ENCODE data around the gene SLC25A33.

Gene SLC25A33

GRCh38 chr1:9529190-9529589 lies 10.1 kb upstream of the SLC25A33 start:
- Histone ChIP-seq H3K4me1 (ENCODE audit: insufficient read depth, low read length) (no peaks in the 10 kb centered on the region), H3K36me3 (ENCODE audit: insufficient read depth, low read length) (no peaks in the 10 kb centered on the region), H3K9me3 (ENCODE audit: control insufficient read depth, insufficient read depth, low read length) (no peaks in the 10 kb centered on the region), H3K9ac (ENCODE audit: low read depth, low read length) (no peak overlapping the region)

- H3K9me3 ChIP-seq (ENCODE audit: control insufficient read depth, insufficient read depth, low read length): no peaks in the 10 kb centered on the region
- H3K4me1 ChIP-seq (ENCODE audit: insufficient read depth, low read length): no peaks in the 10 kb centered on the region
- no peaks in the 10 kb centered on the region for H3K36me3 ChIP-seq (ENCODE audit: insufficient read depth, low read length)
- no peak overlapping the region for H3K9ac ChIP-seq (ENCODE audit: low read depth, low read length)
Measured at GRCh38 chr1:9530320-9530719, 8.9 kb upstream of the SLC25A33 start.

DNA sequence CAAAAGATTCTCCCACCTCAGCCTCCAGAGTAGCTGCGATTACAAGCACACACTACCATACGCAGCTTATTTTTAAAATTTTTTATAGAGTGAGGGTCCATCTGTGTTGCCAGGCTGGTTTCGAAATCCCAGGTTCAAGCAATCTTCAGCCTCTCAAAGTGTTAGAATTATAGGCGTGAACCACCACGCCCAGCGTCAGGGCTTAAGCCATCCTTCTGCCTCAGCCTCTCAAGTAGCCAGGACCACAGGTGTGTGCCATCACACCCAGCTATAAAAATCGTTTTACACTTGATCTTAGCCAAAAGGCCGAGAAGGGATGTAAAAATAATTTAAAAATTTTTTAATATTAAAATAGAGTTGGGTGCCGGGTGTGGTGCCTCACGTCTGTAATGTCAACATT lies 4.3 kb upstream of the SLC25A33 start:
- Histone ChIP-seq H3K9ac (ENCODE audit: low read depth, low read length) (no peak overlapping the region), H3K36me3 (ENCODE audit: insufficient read depth, low read length) (no peaks in the 10 kb centered on the region), H3K4me1 (ENCODE audit: insufficient read depth, low read length) (peaks cover 3% of the 10 kb centered on the region; the same call in 1 of the 2 replicates), H3K9me3 (ENCODE audit: control insufficient read depth, insufficient read depth, low read length) (no peaks in the 10 kb centered on the region)

DNA sequence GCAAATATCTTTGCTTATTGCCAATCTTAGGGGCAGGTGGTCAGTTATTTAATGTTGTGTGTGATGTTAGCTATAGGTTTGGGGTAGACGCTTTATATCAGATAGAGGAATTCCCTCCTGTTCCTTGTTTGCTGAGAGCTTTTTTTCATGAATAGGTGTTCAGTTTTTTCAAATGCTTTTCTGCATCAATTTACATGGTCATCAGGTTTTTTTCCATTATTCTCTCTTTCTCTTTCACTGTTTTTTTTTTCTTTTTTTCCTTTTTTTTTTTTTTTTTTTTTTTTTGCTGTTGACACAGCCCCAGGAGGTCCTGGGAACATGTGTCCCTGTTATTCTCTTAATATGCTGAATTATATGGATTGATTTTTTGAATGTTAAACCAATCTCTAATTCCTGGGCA lies 3.0 kb upstream of the SLC25A33 start:
- Histone ChIP-seq H3K4me1 (ENCODE audit: insufficient read depth, low read length) (peaks cover 3% of the 10 kb centered on the region; the same call in 1 of the 2 replicates), H3K9me3 (ENCODE audit: control insufficient read depth, insufficient read depth, low read length) (no peaks in the 10 kb centered on the region), H3K9ac (ENCODE audit: low read depth, low read length) (no peak overlapping the region), H3K36me3 (ENCODE audit: insufficient read depth, low read length) (no peaks in the 10 kb centered on the region)

DNA sequence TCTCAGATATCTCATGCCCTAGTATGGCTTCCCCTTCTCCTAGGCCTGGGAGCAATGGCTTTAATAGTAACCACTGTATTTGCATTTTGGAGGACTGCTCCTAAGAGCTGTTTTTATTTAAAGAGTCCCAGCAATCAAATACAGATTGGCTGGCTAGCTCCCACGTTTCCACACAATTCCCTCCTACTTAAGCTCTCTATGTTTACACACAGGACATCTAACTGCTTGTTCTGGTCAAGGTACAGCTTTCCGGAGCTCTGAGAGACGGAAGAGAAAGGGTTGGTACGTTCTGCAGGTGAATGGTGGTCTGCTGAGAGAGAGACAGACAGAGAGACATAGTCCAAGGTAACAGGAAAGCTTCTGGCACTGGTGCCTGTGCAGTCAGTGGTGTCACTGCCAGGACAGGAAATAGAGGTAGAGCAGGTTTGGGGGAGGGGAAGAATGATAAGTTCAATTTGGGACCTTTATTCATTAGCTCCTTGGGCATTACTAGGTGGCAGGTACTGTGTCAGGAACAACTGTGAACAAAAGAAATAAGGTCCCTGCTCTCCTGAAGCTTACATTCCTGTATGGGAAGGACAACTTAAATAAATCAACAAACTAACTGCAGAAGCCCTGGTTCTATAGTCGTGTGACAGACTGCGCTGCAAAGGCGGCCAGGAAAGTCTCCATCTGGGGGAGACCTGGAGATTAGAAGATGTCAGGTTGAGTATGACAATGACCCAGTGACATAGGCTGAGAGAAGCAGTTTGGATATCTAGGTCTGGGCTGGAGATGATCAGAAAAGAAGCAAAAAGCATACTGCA lies 1.2 kb upstream of the SLC25A33 start:
- no peak overlapping the region for H3K9ac ChIP-seq (ENCODE audit: low read depth, low read length)

DNA sequence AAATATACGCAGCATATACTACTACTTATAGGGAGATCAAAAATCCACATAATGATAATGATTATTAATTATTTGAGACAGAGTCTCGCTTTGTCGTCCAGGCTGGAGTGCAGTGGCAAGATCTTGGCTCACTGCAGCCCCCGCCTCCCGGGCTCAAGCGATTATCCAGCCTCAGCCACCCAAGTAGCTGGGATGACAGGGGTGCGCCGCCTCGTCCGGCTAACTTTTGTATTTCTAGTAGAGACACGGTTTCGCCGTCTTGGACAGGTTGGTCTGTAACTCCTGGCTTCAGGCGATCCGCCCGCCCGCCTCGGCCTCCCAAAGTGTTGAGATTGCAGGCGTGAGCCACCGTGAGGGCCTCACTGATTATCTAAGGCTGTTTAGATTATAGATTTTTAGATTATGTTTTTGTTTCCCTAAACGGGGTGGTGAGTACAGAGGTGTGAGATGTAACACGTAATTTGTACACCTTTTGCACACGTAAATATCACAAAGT lies 548 bp upstream of the SLC25A33 start:
- no peak overlapping the region; the same call in 1 of the 2 replicates for H3K9ac ChIP-seq (ENCODE audit: low read depth, low read length)
- peaks cover 3% of the 10 kb centered on the region; the same call in 1 of the 2 replicates for H3K4me1 ChIP-seq (ENCODE audit: insufficient read depth, low read length)

More for the DNA sequence above, 1.2 kb upstream of the SLC25A33 start:
- Histone ChIP-seq H3K4me1 (ENCODE audit: insufficient read depth, low read length) (peaks cover 3% of the 10 kb centered on the region; the same call in 1 of the 2 replicates), H3K36me3 (ENCODE audit: insufficient read depth, low read length) (no peaks in the 10 kb centered on the region), H3K9me3 (ENCODE audit: control insufficient read depth, insufficient read depth, low read length) (no peaks in the 10 kb centered on the region)

DNA sequence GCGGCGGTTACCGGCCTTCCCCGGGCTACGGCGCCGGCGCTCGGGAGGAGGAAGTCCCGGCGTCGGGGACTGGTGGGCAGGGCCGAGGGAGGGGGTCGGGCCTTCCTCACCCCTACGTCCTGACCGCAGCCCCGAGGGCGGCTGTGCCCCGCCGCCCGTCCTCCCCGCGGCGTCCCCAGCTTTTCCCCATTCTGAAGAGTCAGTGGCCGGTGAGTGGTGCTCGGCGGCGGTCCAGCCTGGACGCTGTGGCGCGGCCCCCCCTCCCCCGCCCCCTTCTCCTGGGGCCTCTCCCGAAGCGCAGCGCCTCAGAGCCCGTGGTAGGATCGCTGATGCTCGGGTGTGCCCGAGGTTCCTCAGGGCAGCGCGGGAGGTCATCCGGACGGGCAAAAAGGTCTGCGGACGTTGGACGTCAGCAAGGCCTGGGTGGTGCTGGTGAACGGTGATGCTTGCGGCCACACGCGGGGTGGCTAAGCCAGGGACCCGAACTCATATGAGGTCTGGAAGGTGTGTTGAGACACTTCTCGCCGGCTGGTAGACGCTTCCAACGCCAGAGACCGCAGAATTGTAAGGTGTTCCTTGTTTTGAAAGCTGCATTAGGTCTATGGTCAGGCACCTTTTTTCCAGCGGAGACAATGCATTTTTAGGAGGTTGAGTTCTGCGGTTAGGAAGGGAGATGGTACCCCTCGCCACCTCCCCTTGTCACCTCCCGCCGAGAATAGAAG lies 725 bp downstream of the SLC25A33 start:
- peak overlapping the region; percentile 83 for H3K9ac ChIP-seq (ENCODE audit: low read depth, low read length)
- H3K9me3 ChIP-seq (ENCODE audit: control insufficient read depth, insufficient read depth, low read length): no peaks in the 10 kb centered on the region
- peaks cover 3% of the 10 kb centered on the region; the same call in 1 of the 2 replicates for H3K4me1 ChIP-seq (ENCODE audit: insufficient read depth, low read length)
- no peaks in the 10 kb centered on the region for H3K36me3 ChIP-seq (ENCODE audit: insufficient read depth, low read length)

More for the DNA sequence above, 548 bp upstream of the SLC25A33 start:
- Histone ChIP-seq H3K9me3 (ENCODE audit: control insufficient read depth, insufficient read depth, low read length) (no peaks in the 10 kb centered on the region), H3K36me3 (ENCODE audit: insufficient read depth, low read length) (no peaks in the 10 kb centered on the region)

DNA sequence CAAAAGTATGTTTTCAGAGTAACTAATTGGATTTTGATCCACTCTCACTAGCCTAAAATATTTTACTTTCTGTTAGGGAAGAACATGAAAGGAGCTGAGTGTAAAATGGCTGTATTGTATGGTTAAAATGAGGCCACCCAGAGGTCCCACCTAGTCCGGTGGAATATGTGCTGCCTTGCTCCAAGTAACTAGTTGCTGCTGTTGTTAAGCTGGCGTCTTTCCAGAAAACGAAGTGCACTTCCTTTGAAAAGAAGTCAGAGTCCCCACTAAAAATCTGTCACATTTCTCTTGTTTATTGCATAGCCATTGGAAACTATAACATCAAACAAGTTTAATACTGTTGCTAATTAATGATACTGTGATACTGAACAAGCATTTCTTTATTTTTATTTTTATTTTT lies 3.2 kb downstream of the SLC25A33 start:
- Histone ChIP-seq H3K9ac (ENCODE audit: low read depth, low read length) (no peak overlapping the region), H3K36me3 (ENCODE audit: insufficient read depth, low read length) (no peaks in the 10 kb centered on the region), H3K4me1 (ENCODE audit: insufficient read depth, low read length) (peaks cover 3% of the 10 kb centered on the region; the same call in 1 of the 2 replicates), H3K9me3 (ENCODE audit: control insufficient read depth, insufficient read depth, low read length) (no peaks in the 10 kb centered on the region)

- no peaks in the 10 kb centered on the region for H3K9me3 ChIP-seq (ENCODE audit: control insufficient read depth, insufficient read depth, low read length)
- no peak overlapping the region for H3K9ac ChIP-seq (ENCODE audit: low read depth, low read length)
- H3K4me1 ChIP-seq (ENCODE audit: insufficient read depth, low read length): no peaks in the 10 kb centered on the region
- no peaks in the 10 kb centered on the region for H3K36me3 ChIP-seq (ENCODE audit: insufficient read depth, low read length)
Measured at GRCh38 chr1:9544926-9545325, 5.7 kb downstream of the SLC25A33 start.

- Histone ChIP-seq H3K9me3 (ENCODE audit: control insufficient read depth, insufficient read depth, low read length) (no peaks in the 10 kb centered on the region), H3K4me1 (ENCODE audit: insufficient read depth, low read length) (no peaks in the 10 kb centered on the region), H3K36me3 (ENCODE audit: insufficient read depth, low read length) (no peaks in the 10 kb centered on the region; the same call in 1 of the 2 replicates), H3K9ac (ENCODE audit: low read depth, low read length) (no peak overlapping the region)
Measured at GRCh38 chr1:9549955-9550546, 10.8 kb downstream of the SLC25A33 start.

- Histone ChIP-seq H3K9me3 (ENCODE audit: control insufficient read depth, insufficient read depth, low read length) (no peaks in the 10 kb centered on the region), H3K4me1 (ENCODE audit: insufficient read depth, low read length) (no peaks in the 10 kb centered on the region), H3K36me3 (ENCODE audit: insufficient read depth, low read length) (no peaks in the 10 kb centered on the region; the same call in 1 of the 2 replicates)
Measured at GRCh38 chr1:9551984-9552383, 12.7 kb downstream of the SLC25A33 start.

GRCh38 chr1:9553736-9554144 lies 14.5 kb downstream of the SLC25A33 start:
- H3K4me1 ChIP-seq (ENCODE audit: insufficient read depth, low read length): 0 out of 2 replicates have a peak, but pooled peaks cover 2% of the 10 kb centered on the region
- H3K36me3 ChIP-seq (ENCODE audit: insufficient read depth, low read length): no peaks in the 10 kb centered on the region; the same call in 1 of the 2 replicates
- no peaks in the 10 kb centered on the region for H3K9me3 ChIP-seq (ENCODE audit: control insufficient read depth, insufficient read depth, low read length)
- no peak overlapping the region for H3K9ac ChIP-seq (ENCODE audit: low read depth, low read length)

More at GRCh38 chr1:9551984-9552383, 12.7 kb downstream of the SLC25A33 start:
- no peak overlapping the region for H3K9ac ChIP-seq (ENCODE audit: low read depth, low read length)

DNA sequence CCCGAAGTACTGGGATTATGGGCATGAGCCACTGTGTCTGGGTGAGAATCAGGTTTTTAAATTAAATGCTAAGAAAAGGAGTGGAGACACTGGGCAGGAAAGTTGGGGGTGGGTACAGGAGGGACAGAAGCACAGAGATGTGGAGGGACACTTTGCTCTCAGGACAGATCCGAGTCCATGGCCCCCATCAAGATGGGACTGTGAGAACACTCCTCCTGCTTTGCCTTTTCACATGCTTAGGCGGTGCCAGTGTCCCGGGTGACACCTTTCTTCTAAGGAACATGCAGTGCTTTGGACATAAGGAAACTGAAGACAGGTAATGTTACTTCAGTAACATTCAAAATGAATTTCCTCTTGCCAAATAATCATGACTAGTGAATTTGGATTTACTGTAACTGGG lies 16.7 kb downstream of the SLC25A33 start:
- Histone ChIP-seq H3K36me3 (ENCODE audit: insufficient read depth, low read length) (no peaks in the 10 kb centered on the region; the same call in 1 of the 2 replicates), H3K9ac (ENCODE audit: low read depth, low read length) (no peak overlapping the region), H3K9me3 (ENCODE audit: control insufficient read depth, insufficient read depth, low read length) (no peaks in the 10 kb centered on the region), H3K4me1 (ENCODE audit: insufficient read depth, low read length) (0 out of 2 replicates have a peak, but pooled peaks cover 3% of the 10 kb centered on the region)

GRCh38 chr1:9557624-9558023 lies 18.4 kb downstream of the SLC25A33 start:
- Histone ChIP-seq H3K9me3 (ENCODE audit: control insufficient read depth, insufficient read depth, low read length) (no peaks in the 10 kb centered on the region), H3K36me3 (ENCODE audit: insufficient read depth, low read length) (no peaks in the 10 kb centered on the region; the same call in 1 of the 2 replicates), H3K4me1 (ENCODE audit: insufficient read depth, low read length) (0 out of 2 replicates have a peak, but pooled peaks cover 3% of the 10 kb centered on the region), H3K9ac (ENCODE audit: low read depth, low read length) (no peak overlapping the region)
